EH (cell line): Measurements from ENCODE around the gene ZBTB43.

Source experiments
- DNase-seq: peaks from one replicate; pipeline ENCODE4 v3.0.0-alpha.2; 2015; ENCODE audit warnings: low read depth

The ZBTB43 gene

DNA sequence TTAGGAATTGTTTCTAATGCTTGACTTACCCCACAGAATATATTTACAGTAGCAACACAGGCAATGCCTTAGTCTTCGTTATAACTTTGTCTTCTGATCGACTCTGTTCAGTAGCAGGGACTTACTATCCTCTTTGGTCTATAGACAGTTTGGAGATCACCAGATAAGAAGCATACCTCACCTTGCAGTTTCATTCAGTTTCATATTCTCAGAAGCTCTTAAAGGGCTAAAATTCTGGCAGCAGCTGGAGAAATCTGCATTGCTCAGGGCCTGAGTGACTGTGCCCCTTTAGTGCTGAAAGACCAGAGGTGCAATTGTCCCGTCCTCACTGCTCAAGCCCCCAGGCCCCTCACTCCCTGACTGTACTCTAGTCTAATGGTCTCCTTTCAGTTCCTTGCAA, 26.0 kb downstream of the ZBTB43 start:
- DNase-seq = no peak

DNA sequence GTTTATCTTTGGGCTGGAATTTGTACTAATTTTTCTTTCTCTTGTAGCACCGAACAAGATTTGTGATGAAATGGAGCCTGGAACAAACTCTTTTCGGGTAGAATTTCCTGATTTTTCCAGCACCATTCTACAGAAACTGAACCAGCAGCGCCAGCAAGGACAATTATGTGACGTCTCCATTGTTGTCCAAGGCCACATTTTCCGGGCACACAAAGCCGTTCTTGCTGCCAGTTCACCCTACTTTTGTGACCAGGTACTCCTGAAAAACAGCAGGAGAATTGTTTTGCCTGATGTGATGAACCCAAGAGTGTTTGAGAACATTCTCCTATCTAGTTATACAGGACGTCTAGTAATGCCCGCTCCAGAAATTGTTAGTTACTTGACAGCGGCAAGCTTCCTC, 27.6 kb downstream of the ZBTB43 start:
- DNase-seq = no peak

DNA sequence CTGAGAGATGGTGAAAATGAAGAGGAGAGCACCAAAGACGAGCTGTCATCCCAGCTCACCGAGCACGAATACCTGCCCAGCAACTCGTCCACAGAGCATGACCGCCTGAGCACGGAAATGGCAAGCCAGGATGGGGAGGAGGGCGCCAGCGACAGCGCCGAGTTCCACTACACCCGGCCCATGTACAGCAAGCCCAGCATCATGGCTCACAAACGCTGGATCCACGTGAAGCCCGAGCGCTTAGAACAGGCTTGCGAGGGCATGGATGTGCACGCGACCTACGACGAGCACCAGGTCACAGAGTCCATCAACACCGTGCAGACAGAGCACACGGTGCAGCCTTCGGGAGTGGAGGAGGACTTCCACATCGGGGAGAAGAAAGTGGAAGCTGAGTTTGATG, 28.2 kb downstream of the ZBTB43 start:
- no peak for DNase-seq

DNA sequence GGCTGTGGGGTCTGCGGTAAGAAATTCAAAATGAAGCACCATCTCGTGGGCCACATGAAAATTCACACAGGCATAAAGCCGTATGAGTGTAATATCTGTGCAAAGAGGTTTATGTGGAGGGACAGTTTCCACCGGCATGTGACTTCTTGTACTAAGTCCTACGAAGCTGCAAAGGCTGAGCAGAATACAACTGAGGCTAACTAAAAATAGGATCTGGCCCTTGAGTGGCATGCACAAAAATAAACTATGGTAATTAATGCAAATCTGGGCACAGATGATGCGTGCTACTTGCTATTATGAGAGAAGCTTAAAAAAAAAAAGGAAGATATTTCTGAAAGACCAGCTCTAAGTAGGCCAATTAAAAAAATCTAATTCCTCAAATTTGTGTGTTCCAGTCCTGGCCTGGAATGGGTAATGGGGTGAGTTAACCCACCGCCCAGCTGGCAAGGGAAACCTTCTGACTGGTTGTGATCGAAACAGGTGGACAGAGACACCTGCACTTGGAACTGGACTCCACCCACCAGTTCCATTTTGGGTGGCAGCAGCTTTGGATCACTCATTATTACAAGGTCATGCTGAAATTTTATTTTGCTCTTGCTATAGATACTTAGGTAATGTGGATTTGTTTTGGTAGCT, 29.0 kb downstream of the ZBTB43 start:
- DNase-seq = no peak

DNA sequence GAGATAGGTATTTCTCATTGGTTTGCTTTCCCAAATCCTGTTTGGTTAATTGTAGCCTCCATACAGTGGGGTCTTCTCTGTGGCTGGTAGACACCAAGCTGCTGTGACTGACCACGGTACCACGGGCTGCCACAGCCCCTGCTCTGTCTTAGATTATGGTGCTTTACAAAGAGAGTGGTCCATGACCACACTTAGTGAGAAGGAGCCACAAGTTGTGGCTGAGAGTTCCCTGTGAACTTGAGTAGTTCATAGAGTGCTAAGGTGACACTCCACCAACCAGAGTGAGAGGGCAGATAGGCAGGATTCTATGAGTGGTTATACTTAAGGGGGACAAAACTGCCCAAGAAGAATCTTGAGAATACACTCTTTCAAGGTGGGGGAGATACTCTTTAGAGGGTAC, 29.8 kb downstream of the ZBTB43 start:
- no peak for DNase-seq

DNA sequence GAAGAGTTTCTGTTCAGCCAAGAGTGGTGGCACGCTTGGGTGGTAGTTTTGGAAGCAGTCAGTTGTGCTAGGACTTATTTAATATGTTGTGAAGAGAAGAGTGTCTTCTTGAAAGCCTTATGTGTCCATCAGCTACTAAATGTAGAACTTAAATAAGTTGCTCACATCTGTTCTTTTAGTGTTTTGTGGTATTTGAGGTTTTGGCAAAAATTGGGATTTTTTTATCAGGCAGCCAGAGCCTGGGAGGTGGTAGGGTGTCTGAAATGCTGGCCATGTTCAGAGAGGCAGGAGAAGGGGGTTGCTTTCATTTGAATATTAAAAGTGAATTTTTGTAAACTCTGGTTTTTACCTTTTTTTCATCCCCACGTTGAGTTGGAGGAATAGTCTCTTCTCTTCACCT, 31.4 kb downstream of the ZBTB43 start:
- peak; percentile 28 for DNase-seq

DNA sequence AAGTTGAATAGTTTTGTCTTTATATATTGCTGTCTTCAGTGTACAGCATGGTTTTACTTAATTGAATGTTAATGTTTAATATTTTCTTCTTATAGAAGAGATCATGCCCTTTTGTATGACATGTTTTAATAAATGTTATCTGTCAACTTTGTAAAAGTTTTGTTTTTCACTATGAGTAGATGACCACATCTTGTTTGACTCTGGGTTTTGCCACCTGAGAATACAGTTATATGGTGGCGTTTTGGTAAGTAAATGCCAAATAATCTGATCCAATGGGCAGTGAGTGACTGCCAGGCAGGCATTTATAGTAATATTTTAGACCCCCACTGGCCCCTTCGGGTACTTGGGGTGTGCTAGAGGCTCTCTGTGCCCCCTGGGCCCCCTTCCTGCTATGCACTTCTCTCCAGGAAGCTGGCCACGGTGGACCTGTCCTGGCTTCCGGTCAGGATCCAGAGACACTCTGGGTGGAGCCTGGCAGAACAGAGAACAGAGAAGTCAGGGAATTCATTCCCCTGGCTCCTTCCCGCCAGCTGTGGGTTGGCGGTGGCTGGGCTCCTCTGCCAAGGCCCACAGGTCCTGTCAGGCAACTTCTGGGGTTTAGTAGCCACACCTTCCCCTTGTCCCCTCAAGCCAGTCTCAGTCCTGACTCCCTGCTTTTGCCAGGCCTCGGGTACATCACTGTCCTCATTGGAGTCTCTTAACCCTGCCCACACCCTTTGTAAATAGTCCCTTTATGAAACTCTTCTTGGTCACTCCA, 33.4 kb downstream of the ZBTB43 start:
- DNase-seq = no peak

DNA sequence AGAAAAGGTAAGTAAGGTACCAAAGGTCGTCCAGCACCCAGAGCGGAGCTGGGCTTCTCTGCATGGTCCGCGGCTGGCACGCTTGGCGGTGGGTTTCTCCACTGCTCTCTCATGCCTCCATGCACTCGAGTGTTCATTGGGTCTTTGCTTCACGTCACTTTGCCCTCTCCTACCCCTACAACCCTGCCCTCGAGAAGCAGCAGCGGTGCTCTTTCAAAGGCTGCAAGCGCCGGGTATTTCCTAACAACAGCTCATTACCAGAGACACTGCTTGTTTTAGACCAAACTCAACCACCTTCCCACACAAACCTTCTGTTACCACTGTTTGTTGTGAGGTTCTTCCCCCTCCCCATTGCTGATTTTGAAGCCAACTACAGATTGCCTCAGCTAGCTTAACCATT, 34.1 kb downstream of the ZBTB43 start:
- no peak for DNase-seq

DNA sequence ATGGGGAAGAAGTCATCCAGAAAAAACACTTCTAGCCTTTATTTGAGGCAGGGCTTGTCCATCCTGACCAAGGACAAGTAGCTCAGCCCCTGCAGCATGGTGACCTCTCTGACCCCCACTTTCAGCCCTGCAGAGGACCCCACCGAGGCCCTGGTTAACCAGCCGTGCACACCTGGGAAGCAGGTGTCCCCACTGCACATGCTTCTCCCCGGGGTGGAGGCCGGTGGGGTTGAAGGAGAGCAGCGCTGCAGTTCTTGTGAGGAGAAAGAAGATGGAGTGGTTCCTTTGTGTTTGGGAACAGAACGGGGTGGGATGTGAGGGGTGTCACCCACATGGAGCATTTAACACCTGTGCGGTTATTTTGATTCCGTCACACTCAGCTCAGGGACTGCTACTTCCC, 34.5 kb downstream of the ZBTB43 start:
- DNase-seq = no peak

DNA sequence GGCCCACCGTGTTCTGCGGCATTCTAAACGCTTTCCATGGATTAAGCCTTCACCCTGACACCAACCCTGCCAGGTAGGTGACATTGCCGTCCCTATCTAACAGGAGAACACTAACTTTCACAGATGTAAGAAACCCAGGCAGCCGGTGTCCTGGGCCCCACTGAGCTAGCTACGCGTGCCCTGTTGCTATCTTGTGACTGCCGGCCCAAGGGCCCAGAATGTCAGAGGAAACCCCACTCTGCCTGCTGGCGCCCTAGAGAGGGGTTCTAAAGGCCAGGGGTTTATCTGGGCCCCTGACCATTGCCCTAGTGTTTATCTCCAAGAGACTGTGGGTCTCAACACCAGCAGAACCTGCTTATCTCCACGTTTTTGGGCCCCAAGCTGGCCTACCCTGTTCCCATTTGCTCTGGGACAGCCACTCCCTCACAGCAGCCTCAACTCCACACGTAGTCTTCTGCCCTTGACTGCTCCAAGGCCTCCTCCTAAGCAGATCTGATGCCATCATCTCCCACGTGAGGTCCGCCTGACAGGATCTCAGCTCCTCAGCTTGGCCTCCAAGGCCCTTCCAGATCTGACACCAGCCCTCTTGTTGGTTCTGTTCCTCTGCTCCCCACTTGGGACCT, 37.5 kb downstream of the ZBTB43 start:
- no peak for DNase-seq

DNA sequence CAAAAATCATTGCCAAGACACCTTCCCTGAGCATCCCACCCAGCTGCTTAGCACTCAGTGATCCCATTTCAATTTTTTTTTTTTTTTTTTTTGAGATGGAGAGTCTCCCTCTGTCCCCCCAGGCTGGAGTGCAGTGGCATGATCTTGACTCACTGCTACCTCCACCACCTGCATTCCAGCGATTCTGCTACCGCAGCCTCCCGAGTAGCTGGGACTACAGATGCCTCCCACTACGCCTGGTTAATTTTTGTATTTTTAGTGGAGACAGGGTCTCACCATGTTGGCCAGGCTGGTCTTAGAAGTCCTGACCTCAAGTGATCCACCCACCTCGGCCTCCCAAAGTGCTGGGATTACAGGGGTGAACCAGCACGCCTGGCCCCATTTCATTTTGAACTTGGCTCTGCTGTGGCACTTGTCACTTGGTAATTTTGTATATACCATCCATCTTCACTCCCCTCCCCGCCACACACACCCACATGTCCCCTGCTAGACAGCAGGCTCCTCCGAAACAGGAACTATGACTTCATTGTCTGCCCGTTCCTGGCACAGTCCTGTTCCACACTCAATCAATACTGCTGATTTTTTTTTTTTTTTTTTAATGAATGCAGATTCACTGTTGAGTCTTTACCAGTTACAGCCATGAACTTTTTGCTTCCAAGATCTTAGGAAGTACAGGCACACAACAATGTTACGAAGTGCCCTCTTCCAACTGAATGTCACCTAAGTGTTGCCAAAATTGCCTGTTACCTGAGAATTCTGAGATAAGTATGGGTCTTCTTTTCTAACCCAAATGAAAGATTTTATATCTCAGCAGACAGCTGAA, 38.3 kb downstream of the ZBTB43 start:
- DNase-seq = no peak

DNA sequence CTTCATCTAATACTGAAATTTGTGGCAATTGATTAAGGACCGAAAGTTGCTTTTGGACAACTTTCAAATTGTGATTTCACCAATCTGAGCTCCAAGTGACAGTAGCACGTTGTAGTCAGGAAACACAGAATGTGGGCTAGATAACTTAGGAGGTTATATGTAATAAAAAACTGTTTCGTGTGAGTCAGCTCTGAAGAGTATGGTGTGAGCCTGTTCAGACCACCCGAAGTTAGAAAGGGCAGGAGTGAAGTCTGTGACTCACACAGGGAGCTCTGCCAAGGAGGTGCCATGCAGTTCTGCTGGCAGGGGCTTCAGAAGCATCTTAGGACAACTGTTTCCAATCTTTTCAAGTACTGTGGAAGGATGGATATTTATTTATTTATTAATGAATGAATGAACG, 39.2 kb downstream of the ZBTB43 start:
- peak; percentile 84 for DNase-seq

DNA sequence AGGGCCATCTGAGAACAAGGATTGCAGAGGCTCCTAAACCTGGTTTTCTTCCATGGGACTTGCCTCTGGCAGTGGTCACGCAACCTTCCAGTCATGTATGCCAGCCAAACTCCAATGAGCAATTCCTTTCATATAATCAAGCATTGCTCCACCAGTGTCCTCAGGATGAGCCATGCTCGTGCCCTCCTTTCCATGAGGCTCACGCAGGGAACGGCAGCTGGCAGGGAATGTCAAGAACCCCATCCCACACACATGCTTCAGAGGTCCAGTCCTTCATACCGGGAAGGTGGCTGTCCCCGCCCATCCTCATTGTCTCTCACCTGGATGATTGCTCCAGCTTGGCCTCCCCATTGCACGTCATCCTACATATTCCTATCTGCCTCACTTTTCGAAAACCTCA, 42.2 kb downstream of the ZBTB43 start:
- DNase-seq = no peak

DNA sequence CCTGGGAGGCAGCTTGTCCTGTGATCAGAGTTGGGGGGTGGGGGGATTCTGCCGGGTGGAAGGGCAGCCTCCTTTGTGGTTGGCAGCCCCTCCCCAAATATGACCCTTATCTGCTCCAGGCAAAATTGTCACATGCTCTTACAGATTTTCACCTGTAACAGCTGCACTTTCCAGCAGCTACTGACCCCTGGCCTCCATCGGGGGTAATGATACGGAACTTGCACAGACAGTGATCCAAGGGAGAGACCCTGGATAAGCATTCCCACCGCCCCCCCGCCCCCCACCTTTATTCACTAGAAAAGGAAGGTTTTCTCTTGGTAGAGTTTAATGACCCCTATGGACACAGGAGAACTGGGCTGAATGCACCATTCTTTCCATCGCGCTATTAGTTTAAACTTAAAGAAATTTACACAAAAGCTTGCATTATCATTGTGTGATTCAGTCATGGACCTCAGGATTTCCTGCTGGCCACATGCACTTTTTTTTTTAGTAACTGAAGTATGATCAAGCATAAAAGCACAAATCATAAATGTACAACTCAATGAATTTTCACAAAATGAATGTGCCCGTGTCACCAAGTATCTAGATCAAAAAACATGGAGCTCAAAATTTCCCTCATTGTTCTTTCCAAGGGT, 44.9 kb downstream of the ZBTB43 start:
- no peak for DNase-seq

DNA sequence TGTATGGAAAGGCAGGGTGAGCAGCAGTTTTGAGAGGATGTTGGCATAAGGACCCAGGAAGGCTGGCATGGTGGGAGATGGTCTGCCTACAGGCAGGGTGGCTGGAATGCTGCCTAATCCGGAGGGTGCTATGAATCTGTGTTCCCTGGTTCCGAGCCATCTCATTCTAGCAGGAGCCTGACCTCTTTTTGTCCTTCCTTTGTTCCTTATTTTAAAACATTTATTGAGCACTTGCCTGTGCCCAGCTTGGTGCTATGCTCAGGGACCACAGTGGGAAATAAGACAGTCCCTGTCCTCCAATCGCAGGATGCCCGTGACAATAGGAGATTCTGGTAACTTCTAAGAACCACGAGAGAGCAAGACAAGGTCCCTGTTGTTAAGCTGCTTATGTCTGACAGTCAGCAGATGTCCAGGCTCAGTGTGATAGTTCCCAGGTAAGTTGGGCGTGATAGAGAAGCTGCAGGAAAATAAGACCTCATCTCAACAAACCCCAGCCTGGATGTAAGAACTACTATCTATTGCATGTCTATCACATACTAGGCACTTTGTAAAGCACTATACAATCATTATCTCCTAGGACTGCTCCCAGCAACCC, 46.5 kb downstream of the ZBTB43 start:
- no peak for DNase-seq

DNA sequence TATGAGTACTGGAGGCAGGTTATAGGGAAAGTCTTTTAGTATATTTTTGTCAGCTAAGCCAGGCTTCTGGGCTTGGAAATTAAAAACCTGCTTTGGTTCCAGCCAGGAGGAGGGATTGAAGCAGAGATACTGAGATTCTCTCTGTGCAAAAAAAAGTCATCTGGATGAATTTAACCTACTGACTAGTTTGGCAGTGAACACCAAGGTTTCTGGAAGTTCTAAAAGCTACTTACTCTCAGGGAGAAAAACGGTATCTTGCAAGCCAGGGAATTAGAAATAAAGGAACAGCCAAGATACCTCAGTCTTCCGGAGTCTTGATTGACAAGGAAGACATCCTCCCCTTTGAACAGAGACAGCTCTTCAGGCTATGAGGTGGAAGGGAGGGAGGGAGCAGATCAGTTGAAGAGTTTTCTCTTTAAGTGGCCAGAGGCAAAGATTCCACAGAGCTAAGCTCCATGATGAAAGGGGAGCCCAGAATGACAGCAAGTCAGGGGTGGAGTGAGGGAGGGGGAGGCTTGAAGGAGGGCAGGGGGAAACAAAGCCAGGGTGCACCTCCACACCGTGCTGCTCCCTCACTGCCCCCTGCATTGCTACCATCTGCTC, 47.3 kb downstream of the ZBTB43 start:
- no peak for DNase-seq

DNA sequence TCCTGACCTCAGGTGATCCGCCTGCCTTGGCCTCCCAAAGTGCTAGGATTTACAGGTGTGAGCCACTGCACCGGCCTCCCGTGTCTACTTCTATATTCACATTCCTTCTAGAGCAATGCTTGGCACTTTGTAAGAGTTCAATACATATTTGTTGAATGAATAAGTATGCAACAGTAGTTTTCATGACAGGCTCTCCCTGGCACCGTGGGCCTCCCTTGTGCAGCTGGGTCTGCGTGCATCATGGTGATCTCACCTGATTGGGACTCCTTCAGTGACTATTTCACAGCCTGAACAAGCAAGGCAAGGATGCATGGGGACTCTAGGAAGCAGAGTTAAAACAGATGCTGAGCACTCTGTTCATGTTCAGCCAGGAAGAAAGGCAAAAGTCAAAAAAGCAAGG, 48.8 kb downstream of the ZBTB43 start:
- DNase-seq = peak; percentile 46

DNA sequence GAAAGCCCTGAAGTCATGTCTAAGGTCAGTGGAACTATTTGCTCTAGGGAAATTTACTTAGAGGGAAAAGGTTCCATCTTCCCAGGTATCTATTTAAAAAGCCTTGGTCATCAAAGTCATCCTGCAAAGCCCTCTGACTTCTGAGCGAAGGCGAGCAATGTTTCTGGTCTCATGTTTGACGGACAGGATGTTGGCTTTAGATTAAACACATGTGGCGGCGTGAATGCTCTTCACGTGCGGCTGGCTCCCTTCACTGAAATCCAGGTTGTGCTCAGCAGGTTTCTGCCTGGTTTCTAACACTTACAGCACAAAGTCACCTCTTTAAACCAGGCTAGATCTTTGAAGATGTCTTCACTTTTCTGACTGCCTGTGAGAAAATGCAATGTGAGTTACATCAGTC, 49.9 kb downstream of the ZBTB43 start:
- no peak for DNase-seq

DNA sequence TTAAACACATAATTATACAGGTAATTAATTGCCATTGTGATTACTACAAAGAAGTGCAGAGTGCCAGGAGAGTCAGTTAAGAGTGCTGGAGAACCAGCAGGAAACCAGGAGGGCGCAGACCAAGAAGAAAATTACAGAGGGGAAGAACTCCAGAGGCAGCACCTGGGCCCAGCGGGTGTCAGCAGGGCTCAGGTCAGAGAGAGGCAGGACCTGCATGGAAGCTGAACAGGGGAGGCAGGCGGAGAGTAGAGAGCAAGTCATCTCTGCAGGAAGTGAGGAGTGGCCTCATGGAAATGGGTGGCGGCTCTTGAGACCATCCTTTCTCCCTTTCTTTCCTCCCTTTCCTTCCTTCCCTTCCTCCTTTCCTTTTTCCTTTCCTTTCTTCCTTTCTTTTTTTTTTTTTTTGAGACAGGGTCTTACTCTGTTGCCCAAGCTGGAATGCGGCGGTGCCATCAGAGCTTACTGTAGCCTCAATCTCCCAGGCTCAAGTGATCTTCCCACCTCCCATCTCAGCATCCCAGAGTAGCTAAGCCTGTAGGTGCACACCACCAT, 51.6 kb downstream of the ZBTB43 start:
- DNase-seq = no peak

DNA sequence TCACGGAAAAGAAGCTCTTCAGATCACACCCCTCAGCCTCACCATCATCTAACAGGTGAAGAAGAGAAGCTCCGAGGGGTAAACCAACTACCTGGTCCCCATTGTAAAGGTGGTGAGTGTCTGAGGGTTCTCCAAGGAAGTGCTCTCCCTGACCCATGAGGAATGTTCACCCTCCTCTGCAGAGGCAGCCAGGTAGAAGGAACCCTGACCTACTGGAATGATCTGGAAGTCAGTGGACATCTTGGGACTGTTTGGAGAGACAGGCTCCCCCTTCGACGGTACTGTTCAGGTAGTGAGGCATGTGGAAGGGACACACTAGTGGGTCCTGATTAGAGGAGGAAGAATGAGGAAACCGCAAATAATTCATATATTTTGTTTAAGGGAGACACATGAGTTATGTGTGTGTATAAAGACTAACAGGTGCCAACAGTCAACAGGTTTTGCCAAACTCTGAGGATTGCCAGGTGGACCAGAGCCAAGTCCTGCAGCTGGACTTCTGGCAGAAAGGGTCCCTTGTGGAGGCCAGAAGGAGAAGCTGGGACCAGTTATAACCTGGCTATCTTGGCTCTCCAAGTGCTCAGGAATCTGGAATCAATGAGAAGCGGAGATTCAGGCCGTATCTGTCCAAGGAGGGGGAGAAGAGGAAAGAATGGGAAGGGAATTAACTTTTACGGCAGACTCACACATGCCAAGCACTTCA, 52.6 kb downstream of the ZBTB43 start:
- DNase-seq = no peak
